Endodermal cell (in vitro differentiated cells): ENCODE results near the gene CDH19. TPM values are rescaled to one million over a fixed set of nuclear protein-coding genes. Genes with fewer than 3 reads are reported as not detected.

Source experiments
- DNase-seq: peaks from one replicate; pipeline ENCODE4 v3.0.0-alpha.2; 2017
- H3K27ac ChIP-seq: 2 replicates; pipeline ENCODE4 v1.5.1; 2013; ENCODE audit warnings: mild to moderate bottlenecking, low read depth, low read length, moderate library complexity
- H3K27me3 ChIP-seq: 2 replicates; pipeline ENCODE4 v1.6.1; 2013; ENCODE audit warnings: mild to moderate bottlenecking, low read length, moderate library complexity; ENCODE audit not compliant: insufficient read depth, control insufficient read depth, poor library complexity, severe bottlenecking
- H3K36me3 ChIP-seq: 2 replicates; pipeline ENCODE4 v1.7.0; 2013; ENCODE audit warnings: mild to moderate bottlenecking, low read length, moderate library complexity; ENCODE audit not compliant: control insufficient read depth, insufficient read depth
- H3K4me1 ChIP-seq: one replicate; pipeline ENCODE4 v1.7.0; 2013; ENCODE audit warnings: low read length; ENCODE audit not compliant: control insufficient read depth, insufficient read depth
- H3K4me3 ChIP-seq: 2 replicates; pipeline ENCODE4 v1.5.1; 2013; ENCODE audit warnings: mild to moderate bottlenecking, low read length, moderate library complexity
- H3K9ac ChIP-seq: 2 replicates; pipeline ENCODE4 v1.6.1; 2013; ENCODE audit warnings: mild to moderate bottlenecking, low read length, moderate library complexity; ENCODE audit not compliant: poor library complexity, severe bottlenecking; ENCODE audit errors: extremely low read depth
- H3K9me3 ChIP-seq: 2 replicates; pipeline ENCODE4 v1.6.1; 2013; ENCODE audit warnings: mild to moderate bottlenecking, low read length, moderate library complexity; ENCODE audit not compliant: control insufficient read depth
- H3K27ac Mint-ChIP-seq: 2 replicates; pipeline ENCODE4 v1.8.0; 2020; ENCODE audit warnings: mixed read lengths
- H3K27me3 Mint-ChIP-seq: 2 replicates; pipeline ENCODE4 v1.8.0; 2021; ENCODE audit warnings: mild to moderate bottlenecking, mixed read lengths; ENCODE audit not compliant: insufficient read depth
- H3K36me3 Mint-ChIP-seq: 2 replicates; pipeline ENCODE4 v1.8.0; 2020; ENCODE audit warnings: low read depth, mixed read lengths
- H3K4me1 Mint-ChIP-seq: 2 replicates; pipeline ENCODE4 v1.8.0; 2020; ENCODE audit warnings: mixed read lengths
- H3K4me3 Mint-ChIP-seq: 2 replicates; pipeline ENCODE4 v1.8.0; 2020; ENCODE audit warnings: mild to moderate bottlenecking, moderate library complexity, mixed read lengths
- H3K9me3 Mint-ChIP-seq: 2 replicates; pipeline ENCODE4 v1.8.0; 2020; ENCODE audit warnings: mild to moderate bottlenecking, mixed read lengths
- WGBS, 2 experiments: methylation state at CpG; one replicate each; pipeline versions ENCODE4 v1.1.5 to v1.1.7; 2013; ENCODE audit warnings: missing lambda C conversion rate in 2 of 2, mixed read lengths in 1 of 2; ENCODE audit not compliant: insufficient coverage in 1 of 2, insufficient read length in 1 of 2; 5-methylcytosine and 5-hydroxymethylcytosine counted together
- total RNA-seq, 2 donors: library from RNA; stranded (reverse); fragmentation: NEBNext Ultra II Directional in 1 of 2; extraction: Animal tissue kit (Norgen Biotek cat#: 25700) in 1 of 2; gene quantifications; 2 replicates in 1 of 2; 3 replicates in 1 of 2; pipeline ENCODE4 v1.2.1, GENCODE V29; 2021
- TF ChIP-seq, protein P1 (sequence below): fragments of 200-600 bp; sonication (generic); conservative IDR thresholded peaks from 2 replicates; pipeline ENCODE4 v1.5.0; 2021; ENCODE audit warnings: antibody characterized with exemption, mild to moderate bottlenecking

CDH19 gene
- total RNA-seq, 2 donors from 2014 or later, result not detected

DNA sequence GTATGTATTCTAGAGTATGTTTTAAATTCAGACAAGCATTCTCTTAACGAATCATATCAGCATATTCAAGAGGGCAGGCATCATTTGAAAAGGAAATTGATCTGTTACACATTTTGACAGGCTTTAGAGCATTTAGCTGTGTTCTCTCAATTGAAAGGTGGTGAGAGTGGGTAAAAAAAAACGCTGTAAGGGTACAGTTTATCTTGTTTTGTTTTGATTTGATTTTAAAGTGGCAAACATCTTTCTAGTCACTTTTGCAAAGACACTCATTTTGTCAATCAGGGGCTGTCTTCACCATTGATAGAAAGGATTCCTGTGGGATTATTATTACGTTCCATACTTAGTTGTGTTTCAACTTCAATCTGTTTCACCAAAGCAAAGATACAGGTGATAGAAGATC lies 2.2 kb downstream of the CDH19 start:
- Mint-ChIP-seq H3K27me3 (no peaks in the 10 kb centered on the region), H3K27ac (no peak overlapping the region), H3K36me3 (no peaks in the 10 kb centered on the region), H3K4me3 (no peak overlapping the region), H3K4me1 (no peaks in the 10 kb centered on the region), H3K9me3 (no peaks in the 10 kb centered on the region)
- TF ChIP-seq, protein P1, sequence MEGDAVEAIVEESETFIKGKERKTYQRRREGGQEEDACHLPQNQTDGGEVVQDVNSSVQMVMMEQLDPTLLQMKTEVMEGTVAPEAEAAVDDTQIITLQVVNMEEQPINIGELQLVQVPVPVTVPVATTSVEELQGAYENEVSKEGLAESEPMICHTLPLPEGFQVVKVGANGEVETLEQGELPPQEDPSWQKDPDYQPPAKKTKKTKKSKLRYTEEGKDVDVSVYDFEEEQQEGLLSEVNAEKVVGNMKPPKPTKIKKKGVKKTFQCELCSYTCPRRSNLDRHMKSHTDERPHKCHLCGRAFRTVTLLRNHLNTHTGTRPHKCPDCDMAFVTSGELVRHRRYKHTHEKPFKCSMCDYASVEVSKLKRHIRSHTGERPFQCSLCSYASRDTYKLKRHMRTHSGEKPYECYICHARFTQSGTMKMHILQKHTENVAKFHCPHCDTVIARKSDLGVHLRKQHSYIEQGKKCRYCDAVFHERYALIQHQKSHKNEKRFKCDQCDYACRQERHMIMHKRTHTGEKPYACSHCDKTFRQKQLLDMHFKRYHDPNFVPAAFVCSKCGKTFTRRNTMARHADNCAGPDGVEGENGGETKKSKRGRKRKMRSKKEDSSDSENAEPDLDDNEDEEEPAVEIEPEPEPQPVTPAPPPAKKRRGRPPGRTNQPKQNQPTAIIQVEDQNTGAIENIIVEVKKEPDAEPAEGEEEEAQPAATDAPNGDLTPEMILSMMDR, result no peak
- H3K27me3 ChIP-seq, result no peaks in the 10 kb centered on the region
- no peaks in the 10 kb centered on the region for H3K9me3 ChIP-seq
- DNase-seq, result no peak
- 82 to 92% methylated on average over 2 to 3 of the region's 3 CpGs for WGBS, 2 experiments
- no peak overlapping the region for H3K4me3 ChIP-seq
- H3K9ac ChIP-seq, result no peak overlapping the region
- no peak overlapping the region for H3K27ac ChIP-seq
- H3K36me3 ChIP-seq, result no peaks in the 10 kb centered on the region
- H3K4me1 ChIP-seq, result no peaks in the 10 kb centered on the region

DNA sequence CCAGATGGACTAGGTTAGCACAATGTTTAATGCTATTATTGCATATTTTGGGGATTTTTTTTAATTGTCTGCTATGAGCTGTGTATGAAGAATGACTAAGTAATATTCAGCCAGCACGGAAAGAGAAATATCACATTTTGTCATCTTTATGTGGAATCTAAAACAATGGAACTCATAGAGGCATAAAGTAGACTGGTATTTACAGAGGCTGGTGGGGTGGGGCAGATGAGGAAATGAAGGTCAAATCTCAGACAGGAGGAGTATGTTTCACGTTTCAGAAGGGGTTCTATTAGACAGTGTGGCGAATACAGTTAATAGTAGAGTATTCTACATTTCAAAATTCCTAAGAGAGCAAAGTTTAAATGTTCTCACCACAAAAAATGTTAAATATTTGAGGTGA lies 4.7 kb downstream of the CDH19 start:
- H3K9me3 Mint-ChIP-seq, result peaks cover 4% of the 10 kb centered on the region

DNA sequence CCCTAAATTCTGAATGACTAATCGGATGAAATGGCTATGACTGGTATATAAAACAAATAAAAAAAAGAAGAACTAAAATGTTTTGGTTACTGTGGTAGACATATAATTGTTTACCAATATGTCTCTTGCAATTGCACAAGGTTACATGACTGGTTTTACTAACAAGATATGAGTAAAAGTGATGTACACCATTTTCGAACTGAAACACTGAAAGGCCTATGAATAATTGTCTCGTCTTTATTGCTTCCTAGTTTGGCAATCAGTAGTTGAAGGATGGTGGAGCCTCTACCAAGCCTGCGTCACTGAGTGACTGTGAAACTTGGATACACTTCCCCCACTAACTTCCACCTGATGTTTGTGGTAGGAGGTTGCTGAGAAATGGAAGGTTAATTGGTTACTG lies 16.5 kb downstream of the CDH19 start:
- DNase-seq, result no peak
- Mint-ChIP-seq H3K36me3 (no peaks in the 10 kb centered on the region), H3K27ac (no peak overlapping the region), H3K4me3 (no peak overlapping the region), H3K27me3 (no peaks in the 10 kb centered on the region), H3K9me3 (no peaks in the 10 kb centered on the region), H3K4me1 (no peaks in the 10 kb centered on the region)
- Histone ChIP-seq H3K36me3 (no peaks in the 10 kb centered on the region), H3K4me1 (no peaks in the 10 kb centered on the region), H3K9ac (no peak overlapping the region), H3K4me3 (no peak overlapping the region), H3K27me3 (no peaks in the 10 kb centered on the region), H3K27ac (no peak overlapping the region), H3K9me3 (no peaks in the 10 kb centered on the region)
- WGBS, 2 experiments, result 94 to 100% methylated on average over 1 to 4 of the region's 4 CpGs
- TF ChIP-seq, protein P1, result no peak

More for the DNA sequence above, 4.7 kb downstream of the CDH19 start:
- TF ChIP-seq, protein P1, result no peak
- Mint-ChIP-seq H3K36me3 (no peaks in the 10 kb centered on the region), H3K27me3 (no peaks in the 10 kb centered on the region), H3K4me3 (no peak overlapping the region), H3K4me1 (no peaks in the 10 kb centered on the region), H3K27ac (no peak overlapping the region)
- no peaks in the 10 kb centered on the region for H3K4me1 ChIP-seq
- no peaks in the 10 kb centered on the region for H3K36me3 ChIP-seq
- DNase-seq, result no peak
- no peaks in the 10 kb centered on the region for H3K9me3 ChIP-seq
- no peak overlapping the region for H3K9ac ChIP-seq
- 99% methylated on average over 3 of the region's 3 CpGs; no CpG with 5 or more reads in 1 of the 2 experiments for WGBS, 2 experiments
- H3K27me3 ChIP-seq, result no peaks in the 10 kb centered on the region
- no peak overlapping the region for H3K27ac ChIP-seq
- no peak overlapping the region for H3K4me3 ChIP-seq
